ENCODE data around the gene ACD.

GRCh38 chr16:67663151-67663876 is 3.3 kb upstream of the ACD start:
- TF ChIP-seq CTCF (IDR thresholded peaks at IDR 0.05) = no peak
- no peak for TF ChIP-seq POLR2A (IDR thresholded peaks at IDR 0.05)
